Measurements from ENCODE around the gene CLIC5.

Gene CLIC5

GRCh38 chr6:46015119-46015968, at the start of gene CLIC5:
CLIC5 (minus strand) TSS chr6:46015860; CDS start chr6:46015542, 318 bp downstream.
- DNase-seq = no peak

GRCh38 chr6:46062991-46063390, 47.3 kb upstream of the CLIC5 start:
- no peak for DNase-seq

- DNase-seq = no peak
Observed at GRCh38 chr6:46062312-46062711, 46.7 kb upstream of the CLIC5 start.

- DNase-seq = no peak
Observed at GRCh38 chr6:46061497-46061896, 45.8 kb upstream of the CLIC5 start.

GRCh38 chr6:46059608-46060007, 43.9 kb upstream of the CLIC5 start:
- no peak for DNase-seq

GRCh38 chr6:46058951-46059350, 43.3 kb upstream of the CLIC5 start:
- DNase-seq = no peak

GRCh38 chr6:46057792-46058191, 42.1 kb upstream of the CLIC5 start:
- DNase-seq = no peak

- no peak for DNase-seq
Observed at GRCh38 chr6:46056906-46057529, 41.4 kb upstream of the CLIC5 start.

- DNase-seq = no peak
Observed at GRCh38 chr6:46054516-46054915, 38.9 kb upstream of the CLIC5 start.

- DNase-seq = no peak
Observed at GRCh38 chr6:46053039-46053933, 37.6 kb upstream of the CLIC5 start.

GRCh38 chr6:46052479-46052878, 36.8 kb upstream of the CLIC5 start:
- DNase-seq = no peak

GRCh38 chr6:46051962-46052361, 36.3 kb upstream of the CLIC5 start:
- peak; percentile 15 for DNase-seq

- no peak for DNase-seq
Observed at GRCh38 chr6:46050845-46051405, 35.3 kb upstream of the CLIC5 start.

GRCh38 chr6:46048646-46049297, 33.1 kb upstream of the CLIC5 start:
- no peak for DNase-seq

- DNase-seq = no peak
Observed at GRCh38 chr6:46046558-46047174, 31.0 kb upstream of the CLIC5 start.

- no peak for DNase-seq
Observed at GRCh38 chr6:46044881-46045617, 29.4 kb upstream of the CLIC5 start.

GRCh38 chr6:46042355-46042999, 26.8 kb upstream of the CLIC5 start:
- DNase-seq = peak; percentile 45

- DNase-seq = no peak
Observed at GRCh38 chr6:46040288-46040687, 24.6 kb upstream of the CLIC5 start.

GRCh38 chr6:46039646-46040045, 24.0 kb upstream of the CLIC5 start:
- no peak for DNase-seq

GRCh38 chr6:46036911-46037310, 21.3 kb upstream of the CLIC5 start:
- DNase-seq = no peak

- DNase-seq = no peak
Observed at GRCh38 chr6:46035242-46035641, 19.6 kb upstream of the CLIC5 start.

All from NCI-H2081 treated with DMSO at 0.1 percent for 48 hours (cell line).